Neuronal stem cell (in vitro differentiated cells): ENCODE measurements around the gene ENTHD1.

Source experiments
- DNase-seq: peaks from one replicate; pipeline ENCODE4 v3.0.0-alpha.2; 2013; ENCODE audit warnings: low spot score
- H2AFZ ChIP-seq: one replicate; pipeline ENCODE4 v1.6.1; 2013; ENCODE audit warnings: mild to moderate bottlenecking, low read length, inconsistent platforms
- H2AK5ac ChIP-seq: 2 replicates; pipeline ENCODE4 v1.6.1; 2013; ENCODE audit warnings: low read depth, mild to moderate bottlenecking, inconsistent platforms, low read length, moderate library complexity, mixed read lengths
- H2BK120ac ChIP-seq: 2 replicates; pipeline ENCODE4 v1.6.1; 2013; ENCODE audit warnings: low read depth, mild to moderate bottlenecking, inconsistent platforms, low read length, moderate library complexity, mixed read lengths
- H2BK12ac ChIP-seq: one replicate; pipeline ENCODE4 v1.6.1; 2013; ENCODE audit warnings: low read length, inconsistent platforms
- H2BK15ac ChIP-seq: 2 replicates; pipeline ENCODE4 v1.6.1; 2013; ENCODE audit warnings: mild to moderate bottlenecking, low read length, inconsistent platforms, mixed read lengths
- H2BK5ac ChIP-seq: one replicate; pipeline ENCODE4 v1.6.1; 2013; ENCODE audit warnings: inconsistent platforms, mild to moderate bottlenecking, low read length, moderate library complexity
- H3K14ac ChIP-seq: one replicate; pipeline ENCODE4 v1.6.1; 2013; ENCODE audit warnings: low read length, inconsistent platforms
- H3K18ac ChIP-seq: 2 replicates; pipeline ENCODE4 v1.6.1; 2013; ENCODE audit warnings: low read length, inconsistent platforms
- H3K23ac ChIP-seq: 2 replicates; pipeline ENCODE4 v1.6.1; 2013; ENCODE audit warnings: low read depth, mild to moderate bottlenecking, mixed read lengths, low read length, inconsistent platforms; ENCODE audit not compliant: poor library complexity
- H3K27ac ChIP-seq: replicated peaks from 3 replicates; pipeline ENCODE4 v1.5.1; 2013; ENCODE audit warnings: low read length, inconsistent platforms
- H3K27me3 ChIP-seq, 3 experiments: 2 replicates each; pipeline ENCODE4 v1.6.1; 2013; ENCODE audit warnings: low read length in 3 of 3, mild to moderate bottlenecking in 2 of 3, inconsistent platforms in 1 of 3, low read depth in 1 of 3, mixed read lengths in 1 of 3, moderate library complexity in 1 of 3; ENCODE audit not compliant: control insufficient read depth in 3 of 3, insufficient read depth in 3 of 3
- H3K36me3 ChIP-seq, 2 donors: replicated peaks in 1 of 2; 2 replicates each; pipeline ENCODE4 v1.6.1; 2013; ENCODE audit warnings: low read length in 2 of 2; ENCODE audit not compliant: control insufficient read depth in 2 of 2, insufficient read depth in 2 of 2
- H3K4ac ChIP-seq: 2 replicates; pipeline ENCODE4 v1.6.1; 2013; ENCODE audit warnings: inconsistent platforms, mild to moderate bottlenecking, low read length, moderate library complexity
- H3K4me1 ChIP-seq, 2 donors: 1 replicate in 1 of 2; 2 replicates in 1 of 2; pipeline ENCODE4 v1.6.1; 2013; ENCODE audit warnings: low read length in 2 of 2, low read depth in 1 of 2; ENCODE audit not compliant: control insufficient read depth in 2 of 2, insufficient read depth in 1 of 2
- H3K4me2 ChIP-seq: one replicate; pipeline ENCODE4 v1.6.1; 2013; ENCODE audit warnings: mild to moderate bottlenecking, low read length, inconsistent platforms; ENCODE audit not compliant: insufficient read depth, poor library complexity, severe bottlenecking
- H3K4me3 ChIP-seq, 2 donors: 2 replicates each; pipeline ENCODE4 v1.5.1; 2013; ENCODE audit warnings: low read length in 2 of 2, mild to moderate bottlenecking in 2 of 2, inconsistent platforms in 1 of 2, moderate library complexity in 1 of 2
- H3K79me1 ChIP-seq: one replicate; pipeline ENCODE4 v1.6.1; 2013; ENCODE audit warnings: low read depth, mild to moderate bottlenecking, inconsistent platforms, low read length, moderate library complexity
- H3K9ac ChIP-seq: one replicate; pipeline ENCODE4 v1.6.1; 2013; ENCODE audit warnings: mild to moderate bottlenecking, low read depth, low read length, inconsistent platforms; ENCODE audit not compliant: poor library complexity
- H3K9me3 ChIP-seq, 2 donors: replicated peaks in 1 of 2; 2 replicates each; pipeline versions ENCODE3 to v1.6.1; 2013; ENCODE audit warnings: low read length in 2 of 2, mild to moderate bottlenecking in 2 of 2, inconsistent platforms in 1 of 2, low read depth in 1 of 2, mixed read lengths in 1 of 2, moderate library complexity in 1 of 2; ENCODE audit not compliant: control insufficient read depth in 2 of 2, insufficient read depth in 1 of 2
- H4K8ac ChIP-seq: one replicate; pipeline ENCODE4 v1.6.1; 2013; ENCODE audit warnings: low read depth, mild to moderate bottlenecking, inconsistent platforms, low read length, moderate library complexity
- H4K91ac ChIP-seq: one replicate; pipeline ENCODE4 v1.6.1; 2013; ENCODE audit warnings: low read length, low read depth, mild to moderate bottlenecking, inconsistent platforms; ENCODE audit not compliant: poor library complexity
- WGBS, 2 donors: extraction: QIAGEN DNeasy Blood & Tissue Kit; methylation state at CpG; one replicate each; pipeline ENCODE4 v1.1.7; 2013; ENCODE audit warnings: missing lambda C conversion rate in 2 of 2, mixed read lengths in 1 of 2; ENCODE audit not compliant: insufficient read length in 2 of 2, insufficient replicate concordance in 1 of 2; ENCODE audit errors: extremely low coverage in 2 of 2; 5-methylcytosine and 5-hydroxymethylcytosine counted together

Gene ENTHD1

GRCh38 chr22:39913886-39914285 is 20.3 kb upstream of the ENTHD1 start:
- no CpG with 5 or more reads among the region's 2 CpGs for WGBS, 2 donors
- H2BK12ac ChIP-seq = no peak overlapping the region
- no peak overlapping the region for H3K9ac ChIP-seq

GRCh38 chr22:39913321-39913720 is 19.8 kb upstream of the ENTHD1 start:
- H3K18ac ChIP-seq = no peak overlapping the region

More at GRCh38 chr22:39913886-39914285, 20.3 kb upstream of the ENTHD1 start:
- Histone ChIP-seq H4K8ac (no peak overlapping the region), H3K27me3 (peaks cover 0 to 3% (median 0%) of the 10 kb centered on the region in 3 experiments), H3K18ac (no peak overlapping the region), H2AK5ac (no peak overlapping the region), H2AFZ (no peak overlapping the region), H3K9me3 (no peaks in the 10 kb centered on the region), H2BK5ac (no peak overlapping the region), H2BK120ac (no peak overlapping the region), H3K4me3 (no peak overlapping the region), H3K4me1 (peaks cover 0 to 16% of the 10 kb centered on the region in 2 donors), H3K4me2 (no peak overlapping the region), H4K91ac (no peak overlapping the region), H3K4ac (no peak overlapping the region), H3K36me3 (no peaks in the 10 kb centered on the region), H2BK15ac (no peak overlapping the region), H3K23ac (no peak overlapping the region), H3K79me1 (no peaks in the 10 kb centered on the region), H3K27ac (no peak overlapping the region), H3K14ac (no peak overlapping the region)
- DNase-seq = peak; percentile 61

GRCh38 chr22:39910876-39911613 is 17.5 kb upstream of the ENTHD1 start:
- no peak overlapping the region for H3K4me3 ChIP-seq
- no peak overlapping the region for H3K9ac ChIP-seq
- no peak overlapping the region for H3K23ac ChIP-seq
- no peak overlapping the region for H4K91ac ChIP-seq
- H3K4ac ChIP-seq = no peak overlapping the region
- H2BK5ac ChIP-seq = no peak overlapping the region
- H3K27me3 ChIP-seq = peaks cover 0 to 3% (median 0%) of the 10 kb centered on the region in 3 experiments
- no peak overlapping the region for H2BK120ac ChIP-seq
- H2AK5ac ChIP-seq = no peak overlapping the region
- H3K27ac ChIP-seq = no peak overlapping the region
- H3K4me2 ChIP-seq = no peak overlapping the region
- H3K79me1 ChIP-seq = no peaks in the 10 kb centered on the region
- H3K18ac ChIP-seq = no peak overlapping the region
- peaks cover 0 to 13% of the 10 kb centered on the region in 2 donors for H3K4me1 ChIP-seq
- H2AFZ ChIP-seq = no peak overlapping the region
- no CpG with 5 or more reads among the region's 9 CpGs for WGBS, 2 donors
- no peak overlapping the region for H3K14ac ChIP-seq
- H2BK12ac ChIP-seq = no peak overlapping the region
- no peak overlapping the region for H2BK15ac ChIP-seq
- H3K36me3 ChIP-seq = no peaks in the 10 kb centered on the region
- H3K9me3 ChIP-seq = no peaks in the 10 kb centered on the region
- H4K8ac ChIP-seq = no peak overlapping the region
- no peak for DNase-seq

More at GRCh38 chr22:39913321-39913720, 19.8 kb upstream of the ENTHD1 start:
- no peak overlapping the region for H3K9ac ChIP-seq
- no CpG with 5 or more reads among the region's 5 CpGs for WGBS, 2 donors
- no peak overlapping the region for H3K4me2 ChIP-seq
- no peak overlapping the region for H2AK5ac ChIP-seq
- no peak for DNase-seq
- no peak overlapping the region for H4K8ac ChIP-seq
- no peaks in the 10 kb centered on the region for H3K9me3 ChIP-seq
- no peak overlapping the region for H3K14ac ChIP-seq
- H3K36me3 ChIP-seq = no peaks in the 10 kb centered on the region
- H2BK5ac ChIP-seq = no peak overlapping the region
- no peak overlapping the region for H2BK15ac ChIP-seq
- peaks cover 0 to 16% of the 10 kb centered on the region in 2 donors for H3K4me1 ChIP-seq
- H3K4me3 ChIP-seq = no peak overlapping the region
- H3K27ac ChIP-seq = no peak overlapping the region
- H4K91ac ChIP-seq = no peak overlapping the region
- H3K23ac ChIP-seq = no peak overlapping the region
- H3K27me3 ChIP-seq = peaks cover 0 to 3% (median 0%) of the 10 kb centered on the region in 3 experiments
- H2BK12ac ChIP-seq = no peak overlapping the region
- H3K4ac ChIP-seq = no peak overlapping the region
- H2AFZ ChIP-seq = no peak overlapping the region
- no peaks in the 10 kb centered on the region for H3K79me1 ChIP-seq
- H2BK120ac ChIP-seq = no peak overlapping the region

GRCh38 chr22:39908737-39909136 is 15.2 kb upstream of the ENTHD1 start:
- H3K9me3 ChIP-seq = no peaks in the 10 kb centered on the region
- no peak overlapping the region for H2BK5ac ChIP-seq
- no peak overlapping the region for H3K23ac ChIP-seq
- no peaks in the 10 kb centered on the region for H3K79me1 ChIP-seq
- no peak overlapping the region for H2AFZ ChIP-seq
- H2BK120ac ChIP-seq = no peak overlapping the region
- no peak overlapping the region for H4K8ac ChIP-seq
- no peak overlapping the region for H3K14ac ChIP-seq
- no peak overlapping the region for H3K4me3 ChIP-seq
- WGBS, 2 donors = no CpG with 5 or more reads among the region's 5 CpGs
- peaks cover 0 to 7% of the 10 kb centered on the region in 2 donors for H3K4me1 ChIP-seq
- H4K91ac ChIP-seq = no peak overlapping the region
- H3K4ac ChIP-seq = no peak overlapping the region
- H3K9ac ChIP-seq = no peak overlapping the region
- no peak overlapping the region for H3K18ac ChIP-seq
- peaks cover 0 to 3% (median 0%) of the 10 kb centered on the region in 3 experiments for H3K27me3 ChIP-seq
- H2AK5ac ChIP-seq = no peak overlapping the region
- H2BK15ac ChIP-seq = no peak overlapping the region
- no peak overlapping the region for H3K4me2 ChIP-seq
- no peak for DNase-seq
- no peak overlapping the region for H2BK12ac ChIP-seq
- no peaks in the 10 kb centered on the region for H3K36me3 ChIP-seq
- H3K27ac ChIP-seq = no peak overlapping the region
